GM12891 (cell line): ENCODE data around the gene ZNF143.

Experiments
- POLR2A ChIP-seq: IDR thresholded peaks from 2 replicates; pipeline ENCODE4 v1.6.1; 2011; ENCODE audit warnings: low read depth, low read length, control low read depth
- POLR2AphosphoS5 ChIP-seq: IDR thresholded peaks from 2 replicates; pipeline ENCODE4 v1.6.1; 2011; ENCODE audit warnings: low read depth, low read length, control low read depth
- POU2F2 ChIP-seq: IDR thresholded peaks from 2 replicates; pipeline ENCODE4 v1.6.1; 2011; ENCODE audit warnings: low read depth, mild to moderate bottlenecking, control low read depth, low read length, moderate library complexity
- SPI1 ChIP-seq: IDR thresholded peaks from 2 replicates; pipeline ENCODE4 v1.6.1; 2011; ENCODE audit warnings: low read depth, low read length, control low read depth
- TAF1 ChIP-seq: IDR thresholded peaks from 2 replicates; pipeline ENCODE4 v1.6.1; 2011; ENCODE audit warnings: low read depth, low read length, control low read depth

- TF ChIP-seq POLR2AphosphoS5 (no peak), POLR2A (no peak), POU2F2 (no peak), TAF1 (no peak), SPI1 (no peak)
These were observed 67.9 kb downstream of the ZNF143 start for GRCh38 chr11:9528573-9529333.
